B cell (primary cell): Measurements from ENCODE around the gene VEGFB. TPM values are rescaled to one million over a fixed set of nuclear protein-coding genes. Genes with fewer than 3 reads are reported as not detected.

Experiments
- ATAC-seq: fragments of 200-7000 bp; cut with Tn5 transposase; one replicate; pipeline ENCODE4 v1.10.0; 2021; ENCODE audit warnings: low read depth, mild to moderate bottlenecking, moderate number of reproducible peaks, moderate library complexity
- CTCF ChIA-PET: fragments of 350-600 bp; sonication (Branson Sonifier 250); formaldehyde crosslinking; loops from one replicate; lab custom pipeline; 2021; ENCODE audit warnings: antibody characterized with exemption, inconsistent platforms; lab: Charles Lee
- POLR2A ChIA-PET: fragments of 350-600 bp; sonication (Branson Sonifier 250); formaldehyde crosslinking; loops from one replicate; lab custom pipeline; 2021; ENCODE audit warnings: antibody characterized with exemption; lab: Charles Lee
- DNase-seq: peaks from one replicate; pipeline ENCODE4 v3.0.0; 2013
- H2AFZ ChIP-seq: 2 replicates; pipeline ENCODE4 v1.6.1; 2012; ENCODE audit warnings: mild to moderate bottlenecking, low read depth, low read length; ENCODE audit not compliant: insufficient read depth, poor library complexity, severe bottlenecking
- H3K27ac ChIP-seq, 2 donors: 1 replicate in 1 of 2; 2 replicates in 1 of 2; pipeline ENCODE4 v1.5.1; 2012 to 2013; ENCODE audit warnings: low read length in 2 of 2, mild to moderate bottlenecking in 2 of 2, moderate library complexity in 1 of 2
- H3K27me3 ChIP-seq, 4 experiments: fragments of 200-600 bp in 1 of 4; sonication (generic) in 1 of 4; replicated peaks in 1 of 4; 1 replicate in 2 of 4; 2 replicates in 2 of 4; pipeline versions ENCODE4 v1.6.1 to v1.7.0; 2013 to 2016; ENCODE audit warnings: low read length in 3 of 4, mild to moderate bottlenecking in 2 of 4, mixed read lengths in 1 of 4, moderate library complexity in 1 of 4; ENCODE audit not compliant: insufficient read depth in 4 of 4, control insufficient read depth in 3 of 4; ENCODE audit errors: control extremely low read depth in 1 of 4
- H3K36me3 ChIP-seq, 2 experiments: replicated peaks in 1 of 2; 1 replicate in 1 of 2; 2 replicates in 1 of 2; pipeline versions ENCODE4 v1.6.1 to v1.7.1; 2013; ENCODE audit warnings: low read length in 1 of 2; ENCODE audit not compliant: insufficient read depth in 2 of 2, control insufficient read depth in 1 of 2; ENCODE audit errors: control extremely low read depth in 1 of 2, extremely low read depth in 1 of 2
- H3K4me1 ChIP-seq, 2 donors: fragments of 200-600 bp in 1 of 2; sonication (generic) in 1 of 2; 1 replicate in 1 of 2; 2 replicates in 1 of 2; pipeline versions ENCODE4 v1.5.1 to v1.6.1; 2013 to 2017; ENCODE audit warnings: low read length in 2 of 2; ENCODE audit not compliant: control insufficient read depth in 2 of 2, insufficient read depth in 2 of 2
- H3K4me2 ChIP-seq: replicated peaks from 2 replicates; pipeline ENCODE3; 2012; ENCODE audit warnings: mild to moderate bottlenecking, low read depth, low read length; ENCODE audit not compliant: poor library complexity, severe bottlenecking
- H3K4me3 ChIP-seq, 5 experiments: fragments of 200-600 bp in 1 of 5; sonication (generic) in 1 of 5; 1 replicate in 3 of 5; 2 replicates in 2 of 5; pipeline versions ENCODE4 v1.5.1 to v1.7.0; 2011 to 2016; ENCODE audit warnings: low read length in 4 of 5, mild to moderate bottlenecking in 4 of 5, low read depth in 2 of 5, control low read depth in 1 of 5, moderate library complexity in 1 of 5; ENCODE audit not compliant: insufficient read depth in 1 of 5; ENCODE audit errors: control extremely low read depth in 1 of 5, extremely low read depth in 1 of 5
- H3K79me2 ChIP-seq: fragments of 200-600 bp; sonication (generic); one replicate; pipeline ENCODE4 v1.6.0; 2016; ENCODE audit warnings: low read length; ENCODE audit not compliant: control insufficient read depth, insufficient read depth
- H3K9ac ChIP-seq: fragments of 200-600 bp; sonication (generic); 2 replicates; pipeline ENCODE4 v1.6.1; 2017; ENCODE audit warnings: mild to moderate bottlenecking, low read length, moderate library complexity
- H3K9me3 ChIP-seq, 3 donors: one replicate each; pipeline versions ENCODE4 v1.6.1 to v1.7.1; 2013; ENCODE audit warnings: low read length in 2 of 3; ENCODE audit not compliant: control insufficient read depth in 2 of 3, insufficient read depth in 1 of 3; ENCODE audit errors: control extremely low read depth in 1 of 3
- H4K20me1 ChIP-seq: 2 replicates; pipeline ENCODE4 v1.6.0; 2012; ENCODE audit warnings: mild to moderate bottlenecking, low read length; ENCODE audit not compliant: insufficient read depth, control insufficient read depth, poor library complexity, severe bottlenecking
- H3K27ac Mint-ChIP-seq: one replicate; pipeline ENCODE4 v1.8.0; 2021; ENCODE audit warnings: mixed read lengths
- H3K27me3 Mint-ChIP-seq: one replicate; pipeline ENCODE4 v1.8.0; 2021; ENCODE audit warnings: mixed read lengths
- H3K4me1 Mint-ChIP-seq: one replicate; pipeline ENCODE4 v1.8.0; 2021; ENCODE audit warnings: mixed read lengths
- H3K4me3 Mint-ChIP-seq: one replicate; pipeline ENCODE4 v1.8.0; 2021; ENCODE audit warnings: mixed read lengths
- H3K9me3 Mint-ChIP-seq: one replicate; pipeline ENCODE4 v1.8.0; 2022; ENCODE audit warnings: mixed read lengths; ENCODE audit not compliant: insufficient read depth
- EZH2 ChIP-seq: IDR thresholded peaks from 2 replicates; pipeline ENCODE4 v1.6.1; 2012; ENCODE audit warnings: borderline replicate concordance, low read depth, mild to moderate bottlenecking, moderate library complexity, low read length; ENCODE audit not compliant: insufficient read depth, poor library complexity, severe bottlenecking
- WGBS: methylation state at CpG from one replicate; pipeline ENCODE4 v1.1.5; 2013; ENCODE audit warnings: missing lambda C conversion rate; ENCODE audit not compliant: insufficient coverage; 5-methylcytosine and 5-hydroxymethylcytosine counted together
- intact Hi-C: fragments of 100-400 bp; cut with micrococcal nuclease; formaldehyde crosslinking; loops from one replicate; pipeline ENCODE4 v1.10.0; 2022
- polyA plus RNA-seq: library from polyadenylated mRNA; depleted of rRNA; stranded (reverse); fragments of >200 nt; gene quantifications from 2 replicates; pipeline ENCODE4 v1.2.3, GENCODE V29; 2012
- total RNA-seq, 2 donors: library from RNA; stranded (reverse); fragments of 120-200 nt in 1 of 2; gene quantifications; 1 replicate in 1 of 2; 2 replicates in 1 of 2; pipeline versions ENCODE4 v1.2.3 to v1.2.4, GENCODE V29; 2013 to 2022
- TF ChIP-seq, protein P1 (sequence below): fragments of 200-600 bp; IDR thresholded peaks from one replicate; pipeline ENCODE4 v1.8.0; 2022; ENCODE audit warnings: antibody characterized with exemption, mild to moderate bottlenecking

VEGFB gene
- total and polyA plus RNA-seq, 2 donors (not counting 1 experiment from before 2014, with no cell fraction given): 56.4 to 152 TPM

DNA sequence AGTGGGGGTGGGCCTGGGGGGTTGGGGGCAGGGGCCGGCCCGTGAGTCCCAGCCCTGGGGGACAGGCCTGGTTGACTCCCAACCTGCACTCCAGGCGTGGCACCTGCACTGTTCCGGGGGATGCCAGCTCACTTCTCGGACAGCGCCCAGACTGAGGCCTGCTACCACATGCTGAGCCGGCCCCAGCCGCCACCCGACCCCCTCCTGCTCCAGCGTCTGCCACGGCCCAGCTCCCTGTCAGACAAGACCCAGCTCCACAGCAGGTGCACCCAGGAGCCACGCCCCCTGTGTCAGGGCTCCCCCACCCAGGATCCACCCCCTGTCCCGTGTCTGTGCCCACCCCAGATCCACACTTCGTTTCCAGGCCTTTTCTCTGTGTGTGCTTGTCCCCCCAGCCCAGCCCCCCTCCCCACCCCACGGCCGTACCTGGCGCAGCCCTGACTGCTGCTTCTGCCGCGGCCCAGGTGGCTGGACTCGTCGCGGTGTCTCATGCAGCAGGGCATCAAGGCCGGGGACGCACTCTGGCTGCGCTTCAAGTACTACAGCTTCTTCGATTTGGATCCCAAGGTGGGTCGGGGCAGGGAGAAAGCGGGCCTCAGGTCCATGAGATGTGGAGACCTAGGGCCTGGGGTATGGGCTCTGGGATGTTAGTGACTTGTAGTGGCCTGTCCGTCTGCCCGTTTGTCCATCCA, 23.1 kb upstream of the VEGFB start:
- ATAC-seq (no peak), DNase-seq (no peak)
- Mint-ChIP-seq H3K27me3 (no peaks in the 10 kb centered on the region), H3K4me3 (no peak overlapping the region), H3K9me3 (no peaks in the 10 kb centered on the region), H3K27ac (peak overlapping the region; percentile 50), H3K4me1 (peaks cover 53% of the 10 kb centered on the region)
- peaks cover 37% of the 10 kb centered on the region for H4K20me1 ChIP-seq
- CTCF ChIA-PET: interaction anchor here (0.7 kb wide), 1 partner anchor 90 kb away, joined by 3 read pairs; no protein-coding TSS in a partner anchor
- H3K79me2 ChIP-seq: peaks cover 34% of the 10 kb centered on the region
- POLR2A ChIA-PET: interaction anchor here (1.7 kb wide), 1 partner anchor 14 kb away, joined by 4 read pairs; no protein-coding TSS in a partner anchor
- H3K9ac ChIP-seq: no peak overlapping the region
- no peak overlapping the region for H3K4me2 ChIP-seq
- H3K27me3 ChIP-seq: no peaks in the 10 kb centered on the region
- H2AFZ ChIP-seq: no peak overlapping the region
- peaks cover 14 to 50% of the 10 kb centered on the region in 2 donors for H3K4me1 ChIP-seq
- H3K9me3 ChIP-seq: no peaks in the 10 kb centered on the region
- no peak for TF ChIP-seq EZH2
- TF ChIP-seq, protein P1, sequence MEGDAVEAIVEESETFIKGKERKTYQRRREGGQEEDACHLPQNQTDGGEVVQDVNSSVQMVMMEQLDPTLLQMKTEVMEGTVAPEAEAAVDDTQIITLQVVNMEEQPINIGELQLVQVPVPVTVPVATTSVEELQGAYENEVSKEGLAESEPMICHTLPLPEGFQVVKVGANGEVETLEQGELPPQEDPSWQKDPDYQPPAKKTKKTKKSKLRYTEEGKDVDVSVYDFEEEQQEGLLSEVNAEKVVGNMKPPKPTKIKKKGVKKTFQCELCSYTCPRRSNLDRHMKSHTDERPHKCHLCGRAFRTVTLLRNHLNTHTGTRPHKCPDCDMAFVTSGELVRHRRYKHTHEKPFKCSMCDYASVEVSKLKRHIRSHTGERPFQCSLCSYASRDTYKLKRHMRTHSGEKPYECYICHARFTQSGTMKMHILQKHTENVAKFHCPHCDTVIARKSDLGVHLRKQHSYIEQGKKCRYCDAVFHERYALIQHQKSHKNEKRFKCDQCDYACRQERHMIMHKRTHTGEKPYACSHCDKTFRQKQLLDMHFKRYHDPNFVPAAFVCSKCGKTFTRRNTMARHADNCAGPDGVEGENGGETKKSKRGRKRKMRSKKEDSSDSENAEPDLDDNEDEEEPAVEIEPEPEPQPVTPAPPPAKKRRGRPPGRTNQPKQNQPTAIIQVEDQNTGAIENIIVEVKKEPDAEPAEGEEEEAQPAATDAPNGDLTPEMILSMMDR: no peak
- H3K4me3 ChIP-seq: no peak overlapping the region
- 95% methylated on average over 20 of the region's 30 CpGs for WGBS
- peaks cover 0 to 34% of the 10 kb centered on the region in 2 experiments for H3K36me3 ChIP-seq
- H3K27ac ChIP-seq: no peak overlapping the region
- intact Hi-C loops: no loop called here

DNA sequence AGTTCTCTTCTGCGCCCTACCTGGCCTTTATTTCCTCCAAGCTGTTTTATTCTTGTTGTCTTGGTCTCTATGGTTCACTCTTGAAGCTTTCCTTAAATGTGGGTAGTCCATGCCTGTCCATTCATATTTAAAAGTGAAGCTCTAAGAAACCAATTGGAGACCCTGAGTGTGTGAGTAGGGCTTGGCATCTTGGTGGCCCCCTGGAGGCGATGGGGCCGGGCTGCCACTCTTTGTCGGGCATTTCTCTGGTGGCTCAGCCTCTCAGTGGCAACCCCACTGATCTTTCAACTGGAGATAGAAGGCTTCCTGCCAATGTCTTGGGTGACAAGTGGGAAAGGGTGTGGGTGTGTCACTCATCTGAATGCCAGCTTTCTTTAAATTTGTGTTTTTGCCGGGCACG, 17.5 kb upstream of the VEGFB start:
- H3K9me3 Mint-ChIP-seq: no peaks in the 10 kb centered on the region
- ChIA-PET CTCF (interaction anchor here (0.8 to 6.9 kb wide), 5 partner anchors 9 to 86 kb away, joined by 3 to 62 read pairs (median 4); partner anchors contain the start of genes FERMT3, NUDT22, PLCB3 and TRPT1), POLR2A (interaction anchor here (1.0 to 1.2 kb wide), 2 partner anchors 8 to 21 kb away, joined by 6 to 8 read pairs; no protein-coding TSS in a partner anchor)
- no peak overlapping the region for H3K27ac Mint-ChIP-seq
- no peaks in the 10 kb centered on the region for H3K27me3 ChIP-seq
- no peak for TF ChIP-seq EZH2
- TF ChIP-seq, protein P1: no peak
- no peak overlapping the region for H3K4me3 Mint-ChIP-seq
- H3K4me2 ChIP-seq: no peak overlapping the region
- H3K27me3 Mint-ChIP-seq: no peaks in the 10 kb centered on the region
- H3K9me3 ChIP-seq: no peaks in the 10 kb centered on the region
- peaks cover 3 to 23% of the 10 kb centered on the region in 2 donors for H3K4me1 ChIP-seq
- WGBS: 78% methylated on average over 5 of the region's 6 CpGs
- H3K27ac ChIP-seq: no peak overlapping the region
- H3K4me1 Mint-ChIP-seq: peaks cover 22% of the 10 kb centered on the region
- H4K20me1 ChIP-seq: peaks cover 32% of the 10 kb centered on the region
- H3K4me3 ChIP-seq: no peak overlapping the region
- DNase-seq (no peak), ATAC-seq (peak; percentile 28)
- peaks cover 0 to 51% of the 10 kb centered on the region in 2 experiments for H3K36me3 ChIP-seq
- no peak overlapping the region for H2AFZ ChIP-seq
- H3K79me2 ChIP-seq: peaks cover 20% of the 10 kb centered on the region
- H3K9ac ChIP-seq: no peak overlapping the region
- intact Hi-C loops: no loop called here
